ENCODE data around the gene HDAC7.

DNA sequence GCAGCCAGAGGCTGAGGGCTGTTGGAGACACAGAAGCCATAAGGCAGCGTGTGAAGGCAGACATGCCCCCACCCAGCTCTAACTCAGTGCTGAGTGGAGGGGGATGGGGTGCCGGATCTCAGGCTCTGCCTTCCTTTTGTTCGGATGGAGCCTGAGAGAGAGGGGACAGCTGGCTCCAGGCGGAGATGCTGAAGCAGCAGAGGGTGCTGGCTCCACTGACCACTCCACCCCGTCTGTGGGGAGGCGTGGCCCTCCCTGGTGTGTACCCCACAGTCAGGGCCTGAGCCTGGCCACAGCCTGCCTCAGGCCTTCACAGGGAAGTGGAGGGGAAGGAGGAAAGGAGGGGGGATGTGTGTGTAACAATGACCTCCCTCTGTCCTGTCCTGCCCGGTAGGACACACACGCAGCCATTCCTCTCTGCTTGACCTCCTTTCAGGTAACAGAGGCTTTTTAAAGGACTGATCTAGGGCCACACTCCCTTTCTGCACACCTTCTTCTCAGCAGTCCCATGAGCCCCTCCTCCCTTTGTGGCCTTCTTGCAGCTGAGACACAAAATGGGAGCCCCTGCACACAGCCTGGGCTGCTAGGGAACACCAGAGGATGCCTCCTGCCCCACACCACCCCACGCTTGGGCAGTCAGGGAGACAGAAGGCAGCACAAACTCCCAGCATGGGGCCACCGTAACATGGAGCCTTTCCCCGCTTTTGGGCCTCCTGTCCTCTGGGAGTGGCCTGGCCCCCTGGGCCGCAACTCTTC lies 84.8 kb downstream of the HDAC7 start:
- TF ChIP-seq ZNF768 (CRISPR knock-in tag; IDR thresholded peaks at IDR 0.05) (no peak), RAD21 (CRISPR knock-in tag; IDR thresholded peaks at IDR 0.05) (no peak), EP300 (IDR thresholded peaks at IDR 0.05; ENCODE audit: low read depth in 2 of 2, low read length in 2 of 2) (no peak), EP300 (CRISPR knock-in tag; IDR thresholded peaks at IDR 0.05; ENCODE audit: borderline replicate concordance) (no peak), NFATC3 (CRISPR knock-in tag; IDR thresholded peaks at IDR 0.05) (no peak)

Measured in HepG2 (cell line).